ENCODE data around the gene TXNDC9.

The TXNDC9 gene, protein sequence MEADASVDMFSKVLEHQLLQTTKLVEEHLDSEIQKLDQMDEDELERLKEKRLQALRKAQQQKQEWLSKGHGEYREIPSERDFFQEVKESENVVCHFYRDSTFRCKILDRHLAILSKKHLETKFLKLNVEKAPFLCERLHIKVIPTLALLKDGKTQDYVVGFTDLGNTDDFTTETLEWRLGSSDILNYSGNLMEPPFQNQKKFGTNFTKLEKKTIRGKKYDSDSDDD

DNA sequence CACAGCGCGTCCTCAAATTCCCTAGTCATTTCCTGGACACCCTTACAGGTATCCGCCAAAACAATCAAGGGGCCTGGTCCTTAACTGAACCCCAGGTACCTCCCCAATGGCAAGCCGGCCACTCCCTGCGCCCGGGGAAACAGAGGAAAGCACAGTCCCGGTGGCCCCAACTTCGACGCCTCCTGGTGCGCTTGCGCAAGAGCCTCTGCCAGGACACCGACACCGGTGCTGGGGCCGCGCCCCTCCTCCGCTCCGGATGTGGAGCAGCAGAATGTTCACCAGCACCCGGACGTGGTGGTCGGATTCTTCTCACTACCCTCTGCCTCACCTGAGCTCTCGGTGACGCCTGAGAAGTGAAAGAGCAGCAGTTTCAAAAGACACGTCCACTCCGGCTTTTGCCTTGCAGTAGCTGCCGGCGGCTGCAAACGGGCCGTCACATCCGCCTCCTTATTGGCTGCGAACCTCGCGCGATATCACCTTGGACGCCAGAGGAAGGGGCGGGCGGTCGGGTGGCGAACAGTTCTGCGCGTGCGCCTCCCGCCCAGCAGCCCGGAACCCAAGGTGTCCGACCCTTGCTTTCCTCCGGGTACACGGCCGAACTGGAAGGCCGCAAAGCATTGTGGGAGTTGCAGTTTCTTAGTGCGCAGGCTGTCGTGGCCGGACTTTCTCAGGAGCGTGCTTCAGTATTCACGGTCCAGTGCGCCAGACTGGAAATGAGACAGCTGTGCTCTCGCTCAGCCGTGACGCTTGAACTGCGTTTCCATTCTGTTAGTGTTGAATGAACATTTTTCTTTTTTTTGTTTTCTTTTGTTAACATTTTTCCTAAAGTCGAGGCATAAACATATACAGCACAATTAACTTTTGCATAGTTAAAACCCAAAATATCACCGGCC, at the start of gene TXNDC9:
TXNDC9 (minus strand) TSS at position 423 of the 893 bp plus-strand sequence. CDS start 3,123 bp downstream, outside the sequence.
- H3K9me2 ChIP-seq (replicated peaks; ENCODE audit: low read depth, low read length) = no peaks in the 10 kb centered on the region
- no peaks in the 10 kb centered on the region for H3K27me3 ChIP-seq (ENCODE audit: insufficient read depth, low read length, poor library complexity, severe bottlenecking)
- H3K9me3 ChIP-seq (ENCODE audit: insufficient read depth, low read depth, low read length) = no peaks in the 10 kb centered on the region
- H4K20me1 ChIP-seq (ENCODE audit: insufficient read depth, low read length, poor library complexity, severe bottlenecking) = peaks cover 60% of the 10 kb centered on the region
- peak within 1 kb of the TSS; percentile 96 for H2AFZ ChIP-seq (ENCODE audit: low read length)
- peaks cover 46% of the 10 kb centered on the region for H3K4me1 ChIP-seq (ENCODE audit: insufficient read depth, low read length, poor library complexity, severe bottlenecking)
- H3K36me3 ChIP-seq (ENCODE audit: insufficient read depth, low read length) = peaks cover 16% of the 10 kb centered on the region; the same call in 1 of the 2 replicates
- peak within 1 kb of the TSS; percentile 97 for H3K4me2 ChIP-seq (ENCODE audit: low read depth, low read length, poor library complexity, severe bottlenecking)
- TF ChIP-seq, protein P1, sequence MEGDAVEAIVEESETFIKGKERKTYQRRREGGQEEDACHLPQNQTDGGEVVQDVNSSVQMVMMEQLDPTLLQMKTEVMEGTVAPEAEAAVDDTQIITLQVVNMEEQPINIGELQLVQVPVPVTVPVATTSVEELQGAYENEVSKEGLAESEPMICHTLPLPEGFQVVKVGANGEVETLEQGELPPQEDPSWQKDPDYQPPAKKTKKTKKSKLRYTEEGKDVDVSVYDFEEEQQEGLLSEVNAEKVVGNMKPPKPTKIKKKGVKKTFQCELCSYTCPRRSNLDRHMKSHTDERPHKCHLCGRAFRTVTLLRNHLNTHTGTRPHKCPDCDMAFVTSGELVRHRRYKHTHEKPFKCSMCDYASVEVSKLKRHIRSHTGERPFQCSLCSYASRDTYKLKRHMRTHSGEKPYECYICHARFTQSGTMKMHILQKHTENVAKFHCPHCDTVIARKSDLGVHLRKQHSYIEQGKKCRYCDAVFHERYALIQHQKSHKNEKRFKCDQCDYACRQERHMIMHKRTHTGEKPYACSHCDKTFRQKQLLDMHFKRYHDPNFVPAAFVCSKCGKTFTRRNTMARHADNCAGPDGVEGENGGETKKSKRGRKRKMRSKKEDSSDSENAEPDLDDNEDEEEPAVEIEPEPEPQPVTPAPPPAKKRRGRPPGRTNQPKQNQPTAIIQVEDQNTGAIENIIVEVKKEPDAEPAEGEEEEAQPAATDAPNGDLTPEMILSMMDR (conservative IDR thresholded peaks at IDR 0.05; ENCODE audit: low read length) = no peak
- TF ChIP-seq EZH2phosphoT487 (IDR thresholded peaks at IDR 0.05; ENCODE audit: borderline replicate concordance) = no peak
- H3K9ac ChIP-seq (ENCODE audit: low read depth, low read length, poor library complexity, severe bottlenecking) = peak within 1 kb of the TSS; percentile 86
- H3K4me3 ChIP-seq (ENCODE audit: low read length, poor library complexity, severe bottlenecking) = peak within 1 kb of the TSS; percentile 88
- peaks cover 86% of the 10 kb centered on the region for H3K79me2 ChIP-seq (ENCODE audit: insufficient read depth, low read length)
- peaks cover 5% of the 10 kb centered on the region; the same call in 1 of the 2 replicates for H3F3A ChIP-seq (ENCODE audit: low read depth)

DNA sequence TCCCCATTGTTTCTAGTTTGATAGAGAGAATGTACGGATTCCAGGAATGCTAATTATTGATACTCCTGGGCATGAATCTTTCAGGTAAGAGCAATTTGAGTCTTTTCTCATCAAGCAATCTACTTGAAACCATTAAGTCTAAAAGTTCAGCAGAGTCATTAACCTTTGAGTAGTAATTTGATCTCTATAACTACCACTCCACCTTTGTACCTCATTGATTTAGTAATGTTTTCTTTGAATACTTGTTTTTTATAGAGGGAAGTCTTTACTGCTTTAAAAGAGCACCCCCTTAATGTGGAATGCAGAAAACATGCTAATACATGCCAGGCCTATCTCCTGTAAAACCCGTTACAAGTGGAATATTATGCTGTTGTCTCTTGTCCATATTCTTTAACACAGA, 46.0 kb upstream of the TXNDC9 start:
- TF ChIP-seq EZH2phosphoT487 (IDR thresholded peaks at IDR 0.05; ENCODE audit: borderline replicate concordance) = no peak
- TF ChIP-seq, protein P1 (conservative IDR thresholded peaks at IDR 0.05; ENCODE audit: low read length) = no peak
- no peaks in the 10 kb centered on the region for H3K79me2 ChIP-seq (ENCODE audit: insufficient read depth, low read length)
- H3K36me3 ChIP-seq (ENCODE audit: insufficient read depth, low read length) = peaks cover 87% of the 10 kb centered on the region
- no peaks in the 10 kb centered on the region for H3K9me3 ChIP-seq (ENCODE audit: insufficient read depth, low read depth, low read length)
- no peaks in the 10 kb centered on the region for H3K27me3 ChIP-seq (ENCODE audit: insufficient read depth, low read length, poor library complexity, severe bottlenecking)
- H3F3A ChIP-seq (ENCODE audit: low read depth) = no peaks in the 10 kb centered on the region
- H3K4me1 ChIP-seq (ENCODE audit: insufficient read depth, low read length, poor library complexity, severe bottlenecking) = no peaks in the 10 kb centered on the region
- H2AFZ ChIP-seq (ENCODE audit: low read length) = no peak overlapping the region
- no peak overlapping the region for H3K9ac ChIP-seq (ENCODE audit: low read depth, low read length, poor library complexity, severe bottlenecking)
- no peak overlapping the region for H3K4me2 ChIP-seq (ENCODE audit: low read depth, low read length, poor library complexity, severe bottlenecking)
- no peak overlapping the region for H3K4me3 ChIP-seq (ENCODE audit: low read length, poor library complexity, severe bottlenecking)
- H3K9me2 ChIP-seq (replicated peaks; ENCODE audit: low read depth, low read length) = no peaks in the 10 kb centered on the region
- no peaks in the 10 kb centered on the region for H4K20me1 ChIP-seq (ENCODE audit: insufficient read depth, low read length, poor library complexity, severe bottlenecking)

DNA sequence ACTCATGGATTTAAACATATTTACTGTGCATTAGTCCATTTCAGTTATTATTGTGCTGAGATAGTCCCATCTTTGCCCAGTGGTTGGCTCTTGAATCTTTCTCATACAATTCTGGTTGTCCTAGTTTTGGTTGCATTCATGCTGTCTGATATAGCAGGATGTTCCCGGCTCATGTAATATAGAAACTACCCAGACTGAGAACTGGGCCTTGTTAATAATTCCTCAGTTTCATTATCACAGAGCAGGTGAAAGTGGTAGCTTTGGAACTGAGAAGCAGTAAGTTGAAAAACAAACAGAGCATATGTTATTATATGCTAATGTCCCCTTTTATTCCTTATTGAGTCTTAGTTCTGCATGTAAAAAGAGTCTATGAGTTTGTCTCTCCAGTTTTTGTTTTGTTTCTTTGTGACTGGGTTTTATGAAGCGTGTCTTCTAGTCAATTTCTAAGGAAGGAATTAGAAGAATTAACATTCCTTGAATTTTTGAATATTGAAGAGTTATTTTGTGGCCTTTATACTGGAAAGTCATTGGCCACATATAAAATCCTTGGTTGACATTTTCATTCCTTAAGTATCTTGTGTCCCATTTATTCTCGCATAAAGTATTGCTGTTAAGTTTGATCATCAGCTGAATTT, 44.4 kb upstream of the TXNDC9 start:
- Histone ChIP-seq H3K79me2 (ENCODE audit: insufficient read depth, low read length) (no peaks in the 10 kb centered on the region), H3K4me1 (ENCODE audit: insufficient read depth, low read length, poor library complexity, severe bottlenecking) (no peaks in the 10 kb centered on the region), H3K27me3 (ENCODE audit: insufficient read depth, low read length, poor library complexity, severe bottlenecking) (no peaks in the 10 kb centered on the region)

More for the DNA sequence above, 44.4 kb upstream of the TXNDC9 start:
- peaks cover 95% of the 10 kb centered on the region for H3K36me3 ChIP-seq (ENCODE audit: insufficient read depth, low read length)
- no peak overlapping the region for H3K9ac ChIP-seq (ENCODE audit: low read depth, low read length, poor library complexity, severe bottlenecking)
- no peaks in the 10 kb centered on the region for H3K9me3 ChIP-seq (ENCODE audit: insufficient read depth, low read depth, low read length)
- H3K4me3 ChIP-seq (ENCODE audit: low read length, poor library complexity, severe bottlenecking) = no peak overlapping the region
- H3K9me2 ChIP-seq (replicated peaks; ENCODE audit: low read depth, low read length) = no peaks in the 10 kb centered on the region
- no peaks in the 10 kb centered on the region for H4K20me1 ChIP-seq (ENCODE audit: insufficient read depth, low read length, poor library complexity, severe bottlenecking)
- no peak overlapping the region for H3K4me2 ChIP-seq (ENCODE audit: low read depth, low read length, poor library complexity, severe bottlenecking)
- no peaks in the 10 kb centered on the region for H3F3A ChIP-seq (ENCODE audit: low read depth)
- H2AFZ ChIP-seq (ENCODE audit: low read length) = no peak overlapping the region
- TF ChIP-seq EZH2phosphoT487 (IDR thresholded peaks at IDR 0.05; ENCODE audit: borderline replicate concordance) = no peak

All from Loucy (cell line).